NOMO-1 treated with DMSO at 0.1 percent for 48 hours (cell line): ENCODE data around the gene SYT2.

Experiments
- DNase-seq: peaks from one replicate; lab custom pipeline; 2025; ENCODE audit not compliant: unreplicated experiment; lab: John Stamatoyannopoulos, UW

SYT2 gene

GRCh38 chr1:202679406-202680177 is 30.7 kb downstream of the SYT2 start:
- DNase-seq: no peak

GRCh38 chr1:202677433-202677832 is 32.8 kb downstream of the SYT2 start:
- no peak for DNase-seq

- no peak for DNase-seq
Observed at GRCh38 chr1:202673531-202673930, 36.7 kb downstream of the SYT2 start.

- no peak for DNase-seq
Observed at GRCh38 chr1:202671399-202671798, 38.9 kb downstream of the SYT2 start.

GRCh38 chr1:202665417-202665816 is 44.8 kb downstream of the SYT2 start:
- no peak for DNase-seq

- DNase-seq: no peak
Observed at GRCh38 chr1:202664083-202664482, 46.2 kb downstream of the SYT2 start.

GRCh38 chr1:202663131-202663530 is 47.1 kb downstream of the SYT2 start:
- no peak for DNase-seq

- DNase-seq: no peak
Observed at GRCh38 chr1:202662081-202662480, 48.2 kb downstream of the SYT2 start.

GRCh38 chr1:202661136-202661845 is 49.0 kb downstream of the SYT2 start:
- DNase-seq: no peak

- DNase-seq: peak; percentile 10
Observed at GRCh38 chr1:202659974-202660373, 50.3 kb downstream of the SYT2 start.

GRCh38 chr1:202659541-202659940 is 50.7 kb downstream of the SYT2 start:
- DNase-seq: no peak

GRCh38 chr1:202658769-202659168 is 51.5 kb downstream of the SYT2 start:
- DNase-seq: no peak

GRCh38 chr1:202658251-202658759 is 51.9 kb downstream of the SYT2 start:
- no peak for DNase-seq

- DNase-seq: no peak
Observed at GRCh38 chr1:202656951-202657646, 53.2 kb downstream of the SYT2 start.

- DNase-seq: peak; percentile 29
Observed at GRCh38 chr1:202656057-202656456, 54.2 kb downstream of the SYT2 start.

GRCh38 chr1:202654079-202654478 is 56.2 kb downstream of the SYT2 start:
- no peak for DNase-seq

GRCh38 chr1:202649553-202650392 is 60.5 kb downstream of the SYT2 start:
- no peak for DNase-seq

GRCh38 chr1:202648605-202649226 is 61.5 kb downstream of the SYT2 start:
- DNase-seq: no peak

- no peak for DNase-seq
Observed at GRCh38 chr1:202645097-202645476, 65.2 kb downstream of the SYT2 start.
